ENCODE measurements around the gene CHST7. TPM values are rescaled to one million over a fixed set of nuclear protein-coding genes. Genes with fewer than 3 reads are reported as not detected.

Gene CHST7
- total RNA-seq, 2 experiments from 2014 or later: 4.6 to 5.9 TPM

DNA sequence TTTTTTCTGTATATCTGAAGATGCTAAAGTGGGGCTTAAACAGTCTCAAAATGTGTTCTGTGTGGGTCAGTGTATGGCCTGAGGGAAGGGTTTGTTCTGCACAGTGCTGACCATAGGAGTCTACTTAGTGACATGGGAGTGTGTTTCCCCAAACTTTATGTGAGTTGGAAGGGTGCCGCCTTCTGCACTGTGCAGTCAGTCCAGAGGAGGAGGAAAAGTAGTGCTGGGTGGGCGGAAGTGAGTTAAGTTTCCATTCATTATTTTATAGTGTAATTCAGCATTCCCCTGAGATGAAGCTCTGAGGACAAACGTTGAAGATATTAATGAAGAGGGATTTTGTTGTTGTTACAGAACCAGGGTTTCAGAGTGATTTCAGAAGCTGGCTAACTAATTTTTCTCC lies 2.9 kb downstream of the CHST7 start:
- ATAC-seq: no peak
- Mint-ChIP-seq H3K9me3 (ENCODE audit: low read depth) (no peaks in the 10 kb centered on the region), H3K27me3 (no peaks in the 10 kb centered on the region), H3K4me1 (peaks cover 43% of the 10 kb centered on the region), H3K27ac (peak overlapping the region; percentile 61), H3K36me3 (peaks cover 18% of the 10 kb centered on the region), H3K4me3 (peak overlapping the region; percentile 75)
- DNase-seq: no peak
- CTCF ChIA-PET: interaction anchor here (1.0 to 1.4 kb wide), 3 partner anchors 10 to 66 kb away, joined by 3 read pairs; no protein-coding TSS in a partner anchor

DNA sequence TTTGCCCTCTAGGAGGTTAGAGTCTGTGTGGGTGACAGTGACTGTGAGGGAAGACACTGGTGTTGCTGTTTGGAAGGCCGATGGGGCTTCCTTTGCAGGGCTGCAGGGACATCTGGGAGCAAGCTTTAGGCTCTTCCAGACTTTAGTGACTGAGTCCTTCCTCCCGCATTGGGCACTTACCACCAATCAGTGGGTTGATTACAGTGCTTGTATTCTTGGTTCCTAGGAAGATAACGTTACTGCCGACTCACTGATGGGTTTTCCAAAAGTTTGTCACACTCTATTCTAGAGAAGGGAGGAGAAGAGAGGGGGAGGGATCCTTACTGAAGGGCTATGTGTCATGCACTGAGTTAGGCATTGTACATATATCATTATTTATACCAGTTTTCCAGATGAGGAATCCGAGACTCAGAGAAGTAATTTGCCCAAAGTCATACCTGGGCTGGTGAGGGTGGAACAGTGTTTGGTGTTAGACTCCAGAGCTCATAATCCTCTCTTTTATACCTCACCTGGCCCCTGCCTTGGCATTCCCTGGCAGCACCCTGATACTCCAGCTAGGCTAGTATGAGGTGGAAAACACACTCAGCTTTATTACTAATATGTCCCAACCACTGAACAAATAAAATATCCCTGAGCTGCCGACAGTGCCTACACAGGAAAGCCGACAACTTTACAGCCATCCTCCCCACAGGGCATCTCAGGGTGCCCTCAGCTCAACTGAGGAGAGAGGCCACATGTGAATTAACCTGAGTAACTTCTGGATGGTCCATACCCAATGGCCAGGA lies 3.8 kb downstream of the CHST7 start:
- Mint-ChIP-seq H3K27me3 (no peaks in the 10 kb centered on the region), H3K4me3 (no peak overlapping the region), H3K4me1 (peaks cover 36% of the 10 kb centered on the region), H3K36me3 (peaks cover 18% of the 10 kb centered on the region), H3K27ac (no peak overlapping the region), H3K9me3 (ENCODE audit: low read depth) (no peaks in the 10 kb centered on the region)
- CTCF ChIA-PET: interaction anchor here (1.4 kb wide), 1 partner anchor 9 kb away, joined by 3 read pairs; no protein-coding TSS in a partner anchor
- ATAC-seq (no peak), DNase-seq (no peak)

DNA sequence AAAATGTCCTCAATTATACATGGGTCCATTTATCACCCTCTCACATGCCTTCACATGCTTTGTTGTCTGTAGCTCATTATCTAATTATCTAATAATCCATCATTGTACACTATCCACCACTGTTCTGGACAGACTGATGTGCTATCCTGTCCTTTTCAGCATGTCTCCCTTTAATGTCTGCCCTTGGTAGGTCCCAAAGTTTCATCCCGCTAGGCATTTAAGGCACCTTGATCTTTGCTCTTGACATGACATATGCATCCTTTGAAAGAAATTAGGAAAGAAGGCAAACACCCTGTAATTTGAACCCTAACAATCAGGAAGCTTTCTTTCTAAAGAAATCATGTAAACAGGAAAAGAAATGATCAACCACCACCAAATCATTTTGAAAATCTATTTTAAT lies 5.7 kb downstream of the CHST7 start:
- Mint-ChIP-seq H3K36me3 (peaks cover 18% of the 10 kb centered on the region), H3K27ac (no peak overlapping the region), H3K4me3 (no peak overlapping the region), H3K9me3 (ENCODE audit: low read depth) (no peaks in the 10 kb centered on the region), H3K27me3 (no peaks in the 10 kb centered on the region), H3K4me1 (peaks cover 28% of the 10 kb centered on the region)
- DNase-seq: no peak
- no peak for ATAC-seq
- CTCF ChIA-PET: interaction anchor here (0.9 kb wide), 1 partner anchor 63 kb away, joined by 3 read pairs; no protein-coding TSS in a partner anchor

DNA sequence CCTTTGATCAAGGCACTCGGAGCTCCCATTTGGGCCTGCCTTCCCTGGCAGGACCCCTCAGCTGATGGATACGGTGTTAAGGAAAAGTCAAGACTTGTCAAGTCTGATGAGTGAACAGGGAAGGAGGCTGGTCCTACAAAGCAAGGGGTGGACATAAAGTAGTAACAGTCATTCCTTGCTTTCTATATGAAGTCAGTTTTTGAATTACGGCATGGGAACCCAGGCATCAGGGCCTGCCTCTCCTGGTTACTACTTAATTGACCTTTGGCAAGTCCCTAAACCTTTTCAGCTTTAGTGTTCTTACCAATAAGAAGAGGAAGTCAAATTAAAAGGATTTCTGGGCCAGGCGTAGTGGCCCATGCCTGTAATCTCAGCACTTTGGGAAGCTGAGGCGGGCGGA lies 7.0 kb downstream of the CHST7 start:
- DNase-seq (no peak), ATAC-seq (no peak)
- H3K27me3 Mint-ChIP-seq: no peaks in the 10 kb centered on the region
- H3K27ac Mint-ChIP-seq: no peak overlapping the region
- peaks cover 18% of the 10 kb centered on the region for H3K36me3 Mint-ChIP-seq
- no peaks in the 10 kb centered on the region for H3K9me3 Mint-ChIP-seq (ENCODE audit: low read depth)
- H3K4me3 Mint-ChIP-seq: no peak overlapping the region
- peaks cover 25% of the 10 kb centered on the region for H3K4me1 Mint-ChIP-seq
- CTCF ChIA-PET: no interaction called here

DNA sequence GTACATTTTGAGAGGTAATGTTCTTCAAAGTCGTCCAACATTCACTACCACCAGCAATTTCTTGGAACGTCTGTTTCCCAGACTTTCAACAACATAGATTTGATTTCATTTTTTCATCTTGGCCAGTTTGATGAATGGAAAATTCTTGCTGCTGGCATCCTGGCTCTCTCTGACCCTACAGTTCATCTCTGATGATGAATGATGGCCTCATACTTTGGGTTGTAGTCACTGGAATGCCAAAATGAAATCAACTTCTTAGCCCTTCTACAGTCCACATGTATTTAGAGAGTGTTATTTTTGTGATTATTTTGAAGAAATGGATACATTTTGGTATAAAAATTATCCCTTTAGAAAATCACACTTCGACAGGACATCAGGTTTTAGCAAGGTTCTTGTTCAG lies 8.8 kb downstream of the CHST7 start:
- H3K27me3 Mint-ChIP-seq: no peaks in the 10 kb centered on the region
- no peak for DNase-seq
- no peak overlapping the region for H3K27ac Mint-ChIP-seq
- H3K9me3 Mint-ChIP-seq (ENCODE audit: low read depth): no peaks in the 10 kb centered on the region
- no peak for ATAC-seq
- peaks cover 16% of the 10 kb centered on the region for H3K36me3 Mint-ChIP-seq
- H3K4me1 Mint-ChIP-seq: peaks cover 15% of the 10 kb centered on the region
- CTCF ChIA-PET: no interaction called here
- no peak overlapping the region for H3K4me3 Mint-ChIP-seq

DNA sequence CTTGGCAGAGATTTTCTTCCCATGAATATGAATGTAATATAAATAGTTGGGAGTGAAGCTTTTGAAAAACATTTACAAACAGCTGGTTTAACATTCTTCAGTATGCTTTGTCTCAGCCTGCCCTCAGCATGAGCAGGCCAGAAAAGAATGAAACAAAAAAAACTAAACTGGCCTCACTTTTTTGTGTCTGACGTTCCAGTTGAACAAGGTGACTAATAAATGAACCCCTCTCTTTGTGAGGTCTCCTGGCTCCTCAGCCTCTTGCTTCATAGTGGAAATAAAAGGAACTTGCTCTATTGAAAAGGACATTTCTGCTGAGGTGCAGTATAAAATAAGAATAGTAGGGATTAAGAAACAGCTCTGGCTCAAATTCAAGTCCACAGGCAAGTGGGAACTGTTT lies 9.4 kb downstream of the CHST7 start:
- no peaks in the 10 kb centered on the region for H3K27me3 Mint-ChIP-seq
- H3K27ac Mint-ChIP-seq: no peak overlapping the region
- ATAC-seq (no peak), DNase-seq (no peak)
- peaks cover 18% of the 10 kb centered on the region for H3K4me1 Mint-ChIP-seq
- H3K36me3 Mint-ChIP-seq: peaks cover 12% of the 10 kb centered on the region
- H3K9me3 Mint-ChIP-seq (ENCODE audit: low read depth): no peaks in the 10 kb centered on the region
- H3K4me3 Mint-ChIP-seq: no peak overlapping the region
- CTCF ChIA-PET: no interaction called here

DNA sequence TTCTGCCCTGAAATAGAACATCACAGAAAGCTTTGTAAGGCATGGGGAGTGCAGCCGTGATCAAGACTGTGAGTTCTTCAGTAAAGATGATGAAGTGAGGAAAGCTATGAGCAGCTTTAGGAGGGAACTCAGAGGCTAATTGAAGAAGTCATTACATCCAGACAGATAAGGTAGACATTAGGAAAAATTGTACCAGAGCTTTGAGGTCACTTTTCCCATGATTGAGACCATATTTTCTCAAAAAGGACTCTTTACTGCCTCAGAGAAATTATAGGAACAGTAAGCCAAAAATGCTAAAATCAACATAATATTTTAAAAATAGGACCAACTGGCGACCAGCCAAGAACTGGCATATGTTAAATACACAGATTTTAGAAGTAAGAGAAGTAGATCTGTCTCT lies 11.2 kb downstream of the CHST7 start:
- Mint-ChIP-seq H3K4me3 (no peak overlapping the region), H3K27me3 (no peaks in the 10 kb centered on the region), H3K4me1 (peaks cover 19% of the 10 kb centered on the region), H3K27ac (no peak overlapping the region), H3K9me3 (ENCODE audit: low read depth) (no peaks in the 10 kb centered on the region), H3K36me3 (peaks cover 2% of the 10 kb centered on the region)
- CTCF ChIA-PET: no interaction called here
- DNase-seq: no peak
- no peak for ATAC-seq

DNA sequence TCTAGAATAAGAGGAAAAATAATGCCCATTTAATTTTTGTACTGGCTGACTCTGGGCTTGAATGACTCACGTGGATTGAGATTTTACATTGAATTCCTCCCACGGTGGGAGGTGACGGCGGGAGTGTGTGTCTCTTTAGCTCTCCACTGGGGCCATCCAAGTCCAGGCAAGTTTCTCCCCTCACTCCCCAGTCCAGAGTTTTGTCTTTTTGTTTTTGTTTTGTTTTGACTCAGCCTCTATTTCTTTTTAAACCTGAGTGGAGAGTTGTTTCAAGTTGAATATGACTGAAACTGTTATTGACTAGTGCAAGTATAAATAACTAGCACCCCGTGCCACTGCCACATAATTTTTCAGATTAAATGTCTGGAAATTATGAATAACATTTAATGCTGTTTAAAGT lies 13.6 kb downstream of the CHST7 start:
- H3K4me1 Mint-ChIP-seq: peaks cover 24% of the 10 kb centered on the region
- ATAC-seq: peak; percentile 76
- no peak for DNase-seq
- peaks cover 5% of the 10 kb centered on the region for H3K36me3 Mint-ChIP-seq
- H3K27me3 Mint-ChIP-seq: no peaks in the 10 kb centered on the region
- CTCF ChIA-PET: interaction anchor here (1.1 to 2.7 kb wide), 4 partner anchors 11 to 41 kb away, joined by 3 to 6 read pairs (median 4); no protein-coding TSS in a partner anchor
- H3K4me3 Mint-ChIP-seq: no peak overlapping the region
- H3K9me3 Mint-ChIP-seq (ENCODE audit: low read depth): no peaks in the 10 kb centered on the region
- H3K27ac Mint-ChIP-seq: peak overlapping the region; percentile 40

DNA sequence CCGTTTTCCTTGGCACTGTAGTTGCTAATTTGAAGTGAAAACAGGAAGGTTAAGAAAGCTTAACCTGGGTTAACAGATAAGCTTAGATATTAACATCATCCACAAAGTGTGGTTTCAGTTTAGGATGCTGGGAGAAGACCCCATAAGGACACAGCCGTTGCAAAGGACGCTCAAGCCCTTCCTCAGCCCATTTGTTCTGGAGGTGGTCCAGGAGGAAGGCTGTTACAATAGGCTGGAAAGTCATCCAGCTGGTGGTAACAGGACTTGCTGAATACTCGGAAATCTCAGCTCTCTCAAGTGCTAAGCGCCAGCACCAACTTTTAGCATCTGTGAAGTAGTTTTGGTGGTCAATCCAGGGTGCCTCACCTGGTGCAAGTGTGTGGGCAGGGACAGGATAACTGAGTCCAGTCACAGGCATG lies 14.2 kb downstream of the CHST7 start:
- peak overlapping the region; percentile 85 for H3K27ac Mint-ChIP-seq
- H3K4me3 Mint-ChIP-seq: peak overlapping the region; percentile 32
- peaks cover 24% of the 10 kb centered on the region for H3K4me1 Mint-ChIP-seq
- CTCF ChIA-PET: interaction anchor here (1.1 to 2.7 kb wide), 3 partner anchors 13 to 41 kb away, joined by 3 to 6 read pairs (median 6); no protein-coding TSS in a partner anchor
- no peaks in the 10 kb centered on the region for H3K9me3 Mint-ChIP-seq (ENCODE audit: low read depth)
- H3K27me3 Mint-ChIP-seq: no peaks in the 10 kb centered on the region
- DNase-seq (no peak), ATAC-seq (peak; percentile 27)
- H3K36me3 Mint-ChIP-seq: peaks cover 5% of the 10 kb centered on the region

DNA sequence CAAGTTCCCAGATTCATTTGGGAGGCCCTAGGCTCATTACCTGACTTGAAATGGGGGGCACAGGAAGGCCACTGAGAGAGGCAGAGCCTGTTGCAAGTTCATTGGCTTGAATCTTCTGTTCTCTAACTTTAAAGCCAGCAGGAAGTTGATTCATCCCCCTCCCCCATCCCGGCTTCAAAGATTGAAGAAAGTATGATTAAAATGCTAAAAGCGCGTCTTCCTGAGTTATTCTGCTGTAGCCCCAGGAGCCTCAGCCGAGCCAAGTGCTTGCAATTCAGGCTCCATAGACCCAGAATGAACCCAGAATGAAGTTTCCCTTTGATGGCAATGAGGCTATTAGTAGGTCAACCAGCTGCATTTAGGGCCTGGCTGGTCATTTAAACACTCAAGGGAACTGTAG lies 14.7 kb downstream of the CHST7 start:
- no peaks in the 10 kb centered on the region for H3K27me3 Mint-ChIP-seq
- CTCF ChIA-PET: interaction anchor here (1.6 to 2.7 kb wide), 2 partner anchors 16 to 40 kb away, joined by 6 read pairs; no protein-coding TSS in a partner anchor

DNA sequence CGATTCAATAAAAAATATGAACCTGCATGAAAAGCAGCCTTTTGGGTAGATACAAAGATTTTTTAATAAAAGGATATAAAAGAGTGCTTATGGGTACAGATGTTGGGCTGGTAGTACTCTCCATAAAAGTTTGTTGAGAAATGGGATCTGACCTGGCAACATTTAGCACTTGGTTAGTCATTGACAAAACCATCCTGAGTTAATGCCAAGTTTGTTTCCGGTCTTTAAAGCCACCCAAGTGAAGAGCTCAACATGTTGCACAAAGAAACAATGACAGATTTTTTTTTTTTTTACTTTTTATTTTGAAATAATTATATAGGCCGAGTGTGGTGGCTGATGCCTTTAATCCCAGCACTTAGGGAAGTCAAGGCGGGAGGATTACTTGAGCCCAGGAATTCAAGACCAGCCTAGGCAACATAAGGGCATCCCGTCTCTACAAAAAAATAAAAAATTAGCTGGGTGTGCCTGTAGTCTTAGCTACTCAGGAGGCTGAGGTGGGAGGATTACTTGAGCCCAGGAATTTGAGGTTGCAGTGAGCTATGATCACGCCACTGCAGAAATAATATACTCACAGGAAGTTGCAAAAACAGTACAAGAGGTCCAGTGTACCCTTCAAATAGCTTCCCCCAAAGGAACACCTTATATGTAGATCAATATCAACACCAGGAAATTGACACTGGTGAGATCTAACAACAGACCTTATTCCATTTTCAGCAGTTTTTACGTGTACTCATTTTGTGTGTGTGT lies 16.6 kb downstream of the CHST7 start:
- no peak overlapping the region for H3K27ac Mint-ChIP-seq
- CTCF ChIA-PET: interaction anchor here (0.6 to 1.7 kb wide), 2 partner anchors 38 to 64 kb away, joined by 3 read pairs; no protein-coding TSS in a partner anchor
- ATAC-seq: no peak
- H3K27me3 Mint-ChIP-seq: no peaks in the 10 kb centered on the region
- H3K9me3 Mint-ChIP-seq (ENCODE audit: low read depth): no peaks in the 10 kb centered on the region
- peaks cover 7% of the 10 kb centered on the region for H3K36me3 Mint-ChIP-seq
- H3K4me1 Mint-ChIP-seq: peaks cover 24% of the 10 kb centered on the region
- no peak for DNase-seq
- H3K4me3 Mint-ChIP-seq: no peak overlapping the region

More for the DNA sequence above, 14.7 kb downstream of the CHST7 start:
- peak overlapping the region; percentile 32 for H3K4me3 Mint-ChIP-seq
- H3K4me1 Mint-ChIP-seq: peaks cover 24% of the 10 kb centered on the region
- no peaks in the 10 kb centered on the region for H3K9me3 Mint-ChIP-seq (ENCODE audit: low read depth)
- H3K36me3 Mint-ChIP-seq: peaks cover 5% of the 10 kb centered on the region
- DNase-seq: peak; percentile 59
- H3K27ac Mint-ChIP-seq: peak overlapping the region; percentile 85
- peak; percentile 38 for ATAC-seq

DNA sequence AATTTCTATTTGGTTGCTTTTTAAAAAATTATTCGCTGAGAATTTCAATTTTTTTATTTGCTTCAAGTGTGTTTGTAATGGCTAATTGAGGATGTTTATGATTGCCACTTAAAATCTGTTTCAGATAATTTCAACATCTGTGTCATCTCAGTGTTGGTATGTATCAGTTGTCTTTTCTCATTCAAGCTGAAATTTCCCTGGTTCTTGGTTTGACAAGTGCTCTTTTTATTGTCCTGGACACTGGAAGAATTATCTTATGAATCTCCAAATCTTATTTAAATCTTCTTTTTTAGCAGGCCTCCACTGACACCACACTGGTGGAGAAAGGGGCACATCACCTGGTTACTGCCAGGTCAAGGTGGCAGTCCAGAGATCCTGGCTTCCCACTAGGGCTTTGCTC lies 21.5 kb downstream of the CHST7 start:
- ATAC-seq (no peak), DNase-seq (no peak)
- Mint-ChIP-seq H3K9me3 (ENCODE audit: low read depth) (no peaks in the 10 kb centered on the region), H3K36me3 (peaks cover 7% of the 10 kb centered on the region), H3K27ac (no peak overlapping the region), H3K27me3 (no peaks in the 10 kb centered on the region), H3K4me1 (peaks cover 4% of the 10 kb centered on the region), H3K4me3 (no peak overlapping the region)
- CTCF ChIA-PET: no interaction called here

DNA sequence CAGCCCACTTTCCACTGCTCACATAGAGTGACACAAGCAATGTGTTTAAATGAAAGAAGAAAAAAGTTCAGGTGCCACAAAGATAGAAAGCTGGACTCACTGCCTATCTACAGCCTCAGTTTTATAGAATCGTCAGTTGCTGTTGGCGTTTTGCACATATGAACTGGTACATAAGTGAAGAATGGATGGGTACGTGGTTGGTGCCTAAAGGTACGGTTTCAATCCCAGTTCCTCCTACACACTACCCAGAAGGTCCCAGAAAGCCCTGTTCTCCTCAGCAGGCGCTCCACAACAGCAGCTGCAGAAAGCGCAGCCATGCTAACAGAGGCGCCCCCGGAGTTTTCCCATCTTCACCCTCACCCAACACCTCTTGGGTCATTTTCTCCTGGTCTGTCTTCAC lies 23.6 kb downstream of the CHST7 start:
- Mint-ChIP-seq H3K36me3 (peaks cover 6% of the 10 kb centered on the region), H3K27me3 (no peaks in the 10 kb centered on the region), H3K27ac (no peak overlapping the region), H3K4me1 (no peaks in the 10 kb centered on the region), H3K9me3 (ENCODE audit: low read depth) (no peaks in the 10 kb centered on the region), H3K4me3 (no peak overlapping the region)
- CTCF ChIA-PET: no interaction called here
- ATAC-seq (no peak), DNase-seq (no peak)

Measured in activated CD8-positive, alpha-beta memory T cell treated with anti-CD3 and anti-CD28 coated beads, Interleukin-2, amount 10 ng/mL, durations not matched to agents 7 days and 5 days (primary cell).